ENCODE results near the gene GNB5.

DNA sequence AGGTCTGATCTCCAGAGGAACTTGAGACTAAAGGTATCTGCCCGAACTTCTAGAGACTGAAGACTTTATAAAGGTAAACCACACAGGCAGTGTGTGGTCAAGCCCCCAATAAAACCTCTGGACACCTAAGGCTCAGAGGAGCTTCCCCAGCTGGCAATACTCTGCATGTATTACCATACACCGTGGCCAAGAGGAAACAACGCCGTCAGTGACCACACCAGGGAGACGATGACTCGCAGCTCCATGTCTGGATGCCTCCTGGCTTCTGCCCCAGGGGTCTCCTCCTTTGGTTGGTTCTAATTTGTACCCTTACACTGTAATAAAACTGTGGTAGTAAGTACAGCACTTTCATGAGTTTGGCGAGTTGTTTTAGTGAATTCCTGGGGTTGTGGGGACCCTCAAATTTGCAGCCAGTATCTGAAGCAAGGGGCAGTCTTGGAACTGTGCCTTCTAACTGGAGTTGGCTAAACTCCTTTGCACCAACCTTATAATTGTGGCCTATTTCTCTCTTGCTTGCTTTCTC, 46.5 kb downstream of the GNB5 start:
- TF ChIP-seq TCF4 (CRISPR knock-in tag; IDR thresholded peaks at IDR 0.05; ENCODE audit: borderline replicate concordance), result no peak
- TF ChIP-seq, protein P1, sequence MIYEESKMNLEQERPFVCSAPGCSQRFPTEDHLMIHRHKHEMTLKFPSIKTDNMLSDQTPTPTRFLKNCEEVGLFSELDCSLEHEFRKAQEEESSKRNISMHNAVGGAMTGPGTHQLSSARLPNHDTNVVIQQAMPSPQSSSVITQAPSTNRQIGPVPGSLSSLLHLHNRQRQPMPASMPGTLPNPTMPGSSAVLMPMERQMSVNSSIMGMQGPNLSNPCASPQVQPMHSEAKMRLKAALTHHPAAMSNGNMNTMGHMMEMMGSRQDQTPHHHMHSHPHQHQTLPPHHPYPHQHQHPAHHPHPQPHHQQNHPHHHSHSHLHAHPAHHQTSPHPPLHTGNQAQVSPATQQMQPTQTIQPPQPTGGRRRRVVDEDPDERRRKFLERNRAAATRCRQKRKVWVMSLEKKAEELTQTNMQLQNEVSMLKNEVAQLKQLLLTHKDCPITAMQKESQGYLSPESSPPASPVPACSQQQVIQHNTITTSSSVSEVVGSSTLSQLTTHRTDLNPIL (CRISPR knock-in tag; IDR thresholded peaks at IDR 0.05; ENCODE audit: low read depth), result no peak

All from SK-N-SH treated with all-trans-retinoic acid at 6 μM for 48 hours (cell line).